LNCAP (cell line): Measurements from ENCODE around the gene PTMS.

Experiments
- TF ChIP-seq, protein P1 (sequence below): fragments of 450-650 bp; IDR thresholded peaks from 2 replicates; pipeline ENCODE4 v1.5.1; 2017; ENCODE audit warnings: mild to moderate bottlenecking

Gene PTMS

DNA sequence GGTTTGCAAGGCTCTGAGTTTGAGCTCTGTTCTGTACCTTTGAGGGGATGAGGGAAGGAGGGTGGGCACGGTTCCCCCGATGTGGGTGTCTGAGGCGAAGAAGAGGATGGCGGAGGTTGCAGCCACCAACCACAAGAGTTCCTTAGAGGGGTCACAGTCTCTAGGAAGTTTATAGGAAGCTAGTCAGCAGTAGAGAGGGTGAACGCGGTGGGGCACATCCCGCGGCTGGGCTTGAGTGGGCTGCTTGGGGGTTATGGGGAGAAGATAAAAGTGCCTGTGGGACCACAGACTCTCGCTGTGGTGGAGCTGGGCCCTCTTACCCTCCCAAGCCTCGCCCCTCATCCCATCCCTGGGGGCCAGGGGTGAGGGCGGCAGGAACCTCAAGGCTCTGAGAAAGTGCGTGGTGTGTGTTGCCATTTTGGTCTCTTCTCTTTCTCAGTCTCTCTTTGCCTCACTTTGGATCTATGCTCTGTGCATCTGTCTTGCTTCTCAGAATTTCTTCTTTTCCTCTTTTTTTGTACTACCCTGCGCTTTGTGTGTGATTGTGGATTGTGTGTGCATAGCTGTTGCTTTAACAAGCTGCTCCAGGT, 25.9 kb downstream of the PTMS start:
- TF ChIP-seq, protein P1, sequence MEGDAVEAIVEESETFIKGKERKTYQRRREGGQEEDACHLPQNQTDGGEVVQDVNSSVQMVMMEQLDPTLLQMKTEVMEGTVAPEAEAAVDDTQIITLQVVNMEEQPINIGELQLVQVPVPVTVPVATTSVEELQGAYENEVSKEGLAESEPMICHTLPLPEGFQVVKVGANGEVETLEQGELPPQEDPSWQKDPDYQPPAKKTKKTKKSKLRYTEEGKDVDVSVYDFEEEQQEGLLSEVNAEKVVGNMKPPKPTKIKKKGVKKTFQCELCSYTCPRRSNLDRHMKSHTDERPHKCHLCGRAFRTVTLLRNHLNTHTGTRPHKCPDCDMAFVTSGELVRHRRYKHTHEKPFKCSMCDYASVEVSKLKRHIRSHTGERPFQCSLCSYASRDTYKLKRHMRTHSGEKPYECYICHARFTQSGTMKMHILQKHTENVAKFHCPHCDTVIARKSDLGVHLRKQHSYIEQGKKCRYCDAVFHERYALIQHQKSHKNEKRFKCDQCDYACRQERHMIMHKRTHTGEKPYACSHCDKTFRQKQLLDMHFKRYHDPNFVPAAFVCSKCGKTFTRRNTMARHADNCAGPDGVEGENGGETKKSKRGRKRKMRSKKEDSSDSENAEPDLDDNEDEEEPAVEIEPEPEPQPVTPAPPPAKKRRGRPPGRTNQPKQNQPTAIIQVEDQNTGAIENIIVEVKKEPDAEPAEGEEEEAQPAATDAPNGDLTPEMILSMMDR = no peak

DNA sequence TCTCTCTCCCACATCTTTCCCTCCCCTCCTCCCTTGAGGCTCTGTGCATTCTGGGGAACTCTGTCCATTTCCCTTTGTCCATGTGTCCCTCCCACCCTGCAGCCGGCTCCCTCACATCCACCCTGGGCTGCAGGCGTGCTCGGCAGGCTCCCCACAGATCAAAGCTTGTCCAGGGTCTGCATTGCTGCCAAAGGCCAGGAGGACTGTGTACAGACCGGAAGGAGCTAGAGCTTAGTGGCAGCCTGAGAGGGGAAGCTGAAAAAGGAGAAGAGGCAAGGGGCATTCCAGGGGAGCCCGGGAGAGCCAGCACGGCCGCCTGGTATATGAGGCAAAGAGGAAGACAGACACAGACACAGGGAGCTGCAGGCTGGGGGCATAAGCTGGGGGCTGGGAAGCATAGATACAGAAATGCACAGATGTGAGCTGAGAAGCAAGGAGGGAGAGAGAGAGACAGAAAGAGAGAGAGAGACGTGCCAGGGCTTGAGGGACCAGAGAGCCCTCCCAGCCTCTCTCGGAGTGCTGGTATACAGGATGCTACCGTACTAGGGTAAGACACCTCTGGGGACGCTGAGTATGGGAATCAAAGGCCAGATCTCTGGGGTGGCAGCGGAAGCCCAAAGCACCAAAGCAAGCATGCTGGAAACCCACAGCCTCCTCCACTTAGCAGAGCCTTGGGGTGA, 26.5 kb downstream of the PTMS start:
- TF ChIP-seq, protein P1 = no peak

DNA sequence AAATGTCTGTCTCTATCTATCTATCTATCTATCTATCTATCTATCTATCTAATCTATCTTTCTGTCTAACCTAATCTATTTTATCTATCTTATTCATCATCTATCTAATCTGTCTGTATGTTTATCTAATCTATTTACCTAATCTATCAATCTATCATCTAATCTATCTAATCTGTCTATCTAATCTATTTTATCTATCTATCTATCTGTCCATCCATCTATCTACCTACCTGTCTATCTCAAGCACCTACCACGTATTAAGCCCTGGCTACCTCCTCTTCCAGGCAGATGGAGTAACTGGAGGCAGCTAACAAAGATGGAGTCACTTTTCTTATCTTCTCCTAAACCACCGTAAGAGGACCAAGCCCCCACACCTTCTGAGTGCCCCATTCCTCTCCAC, 28.9 kb downstream of the PTMS start:
- TF ChIP-seq, protein P1 = no peak

DNA sequence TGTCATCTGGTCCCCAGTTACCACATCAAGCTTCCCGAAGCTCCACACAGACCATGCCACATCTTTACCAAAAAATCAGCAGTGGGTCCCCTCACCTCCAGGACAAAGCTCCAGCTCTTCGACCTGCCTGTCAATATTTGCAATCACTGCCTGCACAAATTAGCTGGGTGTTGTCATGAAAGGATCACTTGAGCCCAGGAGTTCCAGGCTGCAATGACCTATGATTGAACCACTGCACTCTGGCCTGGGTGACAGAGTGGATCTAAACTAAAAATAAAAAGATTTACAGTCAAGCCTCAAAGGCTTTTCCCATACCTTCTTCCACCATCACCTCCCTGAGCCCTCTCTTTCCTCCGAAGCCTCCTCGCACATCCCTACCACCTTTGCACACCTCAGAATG, 30.4 kb downstream of the PTMS start:
- TF ChIP-seq, protein P1 = no peak

DNA sequence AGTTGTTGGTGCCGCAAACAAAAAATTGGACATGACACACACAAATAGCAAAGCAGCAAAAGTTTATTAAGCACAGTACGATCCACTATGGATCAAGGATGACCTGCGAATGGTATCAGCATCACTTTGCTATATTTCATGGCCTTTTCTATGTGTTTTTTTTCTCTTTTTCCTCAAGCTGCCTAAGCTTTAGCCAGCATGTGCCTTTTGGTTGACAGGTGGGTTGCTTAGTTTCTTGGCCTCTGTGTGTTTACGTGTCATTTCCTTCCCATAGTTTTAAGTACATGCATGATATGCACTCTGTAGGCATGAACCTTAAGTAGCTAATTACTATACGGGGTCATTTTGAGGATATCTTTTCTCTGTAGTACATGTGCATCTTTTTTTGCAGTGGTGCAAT, 33.0 kb downstream of the PTMS start:
- TF ChIP-seq, protein P1 = no peak

DNA sequence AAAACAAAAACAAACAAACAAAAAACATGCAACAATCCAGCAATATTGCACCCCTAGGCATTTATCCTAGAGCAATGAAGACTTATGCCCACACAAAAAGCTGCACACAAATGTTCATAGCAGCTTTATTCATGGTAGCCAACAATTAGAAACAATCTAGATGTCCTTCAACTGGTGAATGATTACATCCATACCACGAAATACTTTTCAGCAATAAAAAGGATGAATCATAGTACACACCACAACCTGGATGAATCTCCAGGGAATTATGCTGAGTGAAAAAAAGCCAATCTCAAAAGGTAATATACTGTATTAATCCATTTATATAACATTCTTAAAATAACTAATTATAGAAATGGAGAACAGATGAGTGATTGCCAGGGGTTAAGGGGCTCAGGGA, 41.0 kb downstream of the PTMS start:
- TF ChIP-seq, protein P1 = no peak

DNA sequence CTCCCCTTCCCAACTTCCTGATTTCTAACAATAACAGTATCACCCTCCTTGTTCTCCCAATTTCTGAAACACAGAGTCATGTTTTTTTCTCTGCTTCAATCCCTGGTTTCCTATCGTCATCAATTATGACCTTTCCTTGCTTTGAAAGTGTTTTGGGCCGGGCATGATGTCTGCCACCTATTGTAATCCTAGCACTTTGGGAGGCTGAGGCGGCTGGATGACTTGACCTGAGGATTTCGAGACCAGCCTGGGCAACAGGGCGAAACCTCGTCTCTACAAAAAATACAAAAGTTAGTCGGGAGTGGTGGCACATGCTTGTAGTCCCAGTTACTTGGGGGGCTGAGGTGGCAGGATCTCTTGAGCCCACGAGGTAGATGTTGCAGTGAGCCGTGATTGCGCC, 42.9 kb downstream of the PTMS start:
- TF ChIP-seq, protein P1 = no peak
